HPDE6-E6E7 (cell line): ENCODE data around the gene ZNF182.
"Not testable (repeated sequence)": the region's sequence is repeated elsewhere in the genome, so short reads cannot be mapped to it uniquely, and the experiment has no call there.

Experiments used
- DNase-seq: peaks from one replicate; pipeline ENCODE4 v3.0.0; 2011; ENCODE audit warnings: missing footprints; ENCODE audit errors: extremely low spot score

The ZNF182 gene

GRCh38 chrX:48003758-48004457, at the start of gene ZNF182:
Gene ZNF182, minus strand, starts transcription at chrX:48003989. Its CDS starts 1,380 bp downstream, at chrX:48002609.
- no peak for DNase-seq

- DNase-seq: no peak
Observed at GRCh38 chrX:48046846-48047245, 43.1 kb upstream of the ZNF182 start.

GRCh38 chrX:48045410-48046311, 41.9 kb upstream of the ZNF182 start:
- DNase-seq: peak; percentile 20

GRCh38 chrX:48043056-48043455, 39.3 kb upstream of the ZNF182 start:
- DNase-seq: no peak

- DNase-seq: no peak
Observed at GRCh38 chrX:48035891-48036290, 32.1 kb upstream of the ZNF182 start.

- DNase-seq: not testable (repeated sequence)
Observed at GRCh38 chrX:48030641-48031173, 26.9 kb upstream of the ZNF182 start.

GRCh38 chrX:48030237-48030636, 26.4 kb upstream of the ZNF182 start:
- DNase-seq: no peak

GRCh38 chrX:48028091-48028490, 24.3 kb upstream of the ZNF182 start:
- DNase-seq: no peak

GRCh38 chrX:48027545-48027944, 23.8 kb upstream of the ZNF182 start:
- DNase-seq: not testable (repeated sequence)

GRCh38 chrX:48025561-48025960, 21.8 kb upstream of the ZNF182 start:
- DNase-seq: no peak

- DNase-seq: no peak
Observed at GRCh38 chrX:48022738-48023137, 18.9 kb upstream of the ZNF182 start.

GRCh38 chrX:48022100-48022499, 18.3 kb upstream of the ZNF182 start:
- DNase-seq: no peak

GRCh38 chrX:48021026-48021900, 17.5 kb upstream of the ZNF182 start:
- no peak for DNase-seq

GRCh38 chrX:48020472-48020871, 16.7 kb upstream of the ZNF182 start:
- not testable (repeated sequence) for DNase-seq

- DNase-seq: not testable (repeated sequence)
Observed at GRCh38 chrX:48019892-48020291, 16.1 kb upstream of the ZNF182 start.

GRCh38 chrX:48016583-48017310, 13.0 kb upstream of the ZNF182 start:
- DNase-seq: not testable (repeated sequence)

GRCh38 chrX:48009445-48009960, 5.7 kb upstream of the ZNF182 start:
- not testable (repeated sequence) for DNase-seq

GRCh38 chrX:48006688-48007087, 2.9 kb upstream of the ZNF182 start, which contains the start of gene SPACA5:
Gene SPACA5, plus strand, starts transcription at chrX:48006988. Its CDS starts 815 bp downstream, at chrX:48007803.
- not testable (repeated sequence) for DNase-seq

GRCh38 chrX:48003367-48003757, 427 bp downstream of the ZNF182 start:
- DNase-seq: no peak

GRCh38 chrX:48002929-48003328, 860 bp downstream of the ZNF182 start:
- DNase-seq: no peak
